Breast epithelium (tissue), 4 donors: ENCODE data around the gene CATSPER4. TPM values are rescaled to one million over a fixed set of nuclear protein-coding genes. Genes with fewer than 3 reads are reported as not detected.

Experiments
- DNase-seq, 2 donors: peaks; one replicate each; pipeline ENCODE4 v3.0.0-alpha.2; 2019; ENCODE audit warnings: low spot score in 2 of 2
- H3K27ac ChIP-seq, 2 donors: fragments of 200-600 bp; sonication (generic) in 1 of 2; one replicate each; pipeline ENCODE4 v1.5.1; 2016 to 2019; ENCODE audit warnings: mild to moderate bottlenecking in 1 of 2
- H3K27me3 ChIP-seq, 2 donors: fragments of 200-600 bp; sonication (generic) in 1 of 2; one replicate each; pipeline versions ENCODE4 v1.5.1 to v1.6.0; 2017 to 2019; ENCODE audit warnings: control low read depth in 1 of 2, mild to moderate bottlenecking in 1 of 2
- H3K36me3 ChIP-seq: fragments of 200-600 bp; one replicate; pipeline ENCODE4 v1.5.1; 2019
- H3K4me1 ChIP-seq, 2 donors: fragments of 200-600 bp; sonication (generic); one replicate each; pipeline ENCODE4 v1.5.1; 2016 to 2019; ENCODE audit warnings: control low read depth in 1 of 2
- H3K4me3 ChIP-seq, 3 donors: fragments of 200-600 bp; sonication (generic); 1 replicate in 2 of 3; 2 replicates in 1 of 3; pipeline ENCODE4 v1.5.1; 2016 to 2019; ENCODE audit warnings: mild to moderate bottlenecking in 3 of 3, moderate library complexity in 2 of 3
- H3K9me3 ChIP-seq, 2 donors: fragments of 200-600 bp; sonication (generic) in 1 of 2; one replicate each; pipeline ENCODE4 v1.5.1; 2016 to 2019; ENCODE audit warnings: control low read depth in 1 of 2
- CTCF ChIP-seq, 3 donors: fragments of 450-650 bp; IDR thresholded peaks; one replicate each; pipeline ENCODE4 v1.5.1; 2016 to 2017; ENCODE audit warnings: antibody characterized with exemption in 3 of 3, mild to moderate bottlenecking in 3 of 3, moderate library complexity in 3 of 3
- POLR2A ChIP-seq: fragments of 450-650 bp; IDR thresholded peaks from one replicate; pipeline ENCODE4 v1.6.1; 2016; ENCODE audit warnings: antibody characterized with exemption, mild to moderate bottlenecking, moderate library complexity
- POLR2AphosphoS5 ChIP-seq, 3 donors: sonication (generic); formaldehyde crosslinking; IDR thresholded peaks; one replicate each; pipeline ENCODE4 v1.6.1; 2017; ENCODE audit warnings: antibody characterized with exemption in 3 of 3
- intact Hi-C: fragments of 100-400 bp; cut with DNase I; formaldehyde crosslinking; loops from one replicate; pipeline ENCODE4 v1.15.1; 2023; ENCODE audit warnings: low total_unique reads
- total RNA-seq, 3 donors: library from RNA; depleted of rRNA; stranded (reverse); fragments of >200 nt; gene quantifications; one replicate each; pipeline ENCODE4 v1.1.0, GENCODE V29; 2016

The CATSPER4 gene
- total RNA-seq, 3 donors from 2014 or later = not detected

GRCh38 chr1:26169669-26170471 is 20.5 kb upstream of the CATSPER4 start, which contains the start of gene ZNF593:
TSS of gene ZNF593 (plus strand) at chr1:26169908. CDS start at chr1:26169984, 76 bp downstream.
- TF ChIP-seq CTCF (IDR thresholded peaks at IDR 0.05) (peak; percentile 93 to 94 (median 94)), POLR2A (peak; percentile 52), POLR2AphosphoS5 (IDR thresholded peaks at IDR 0.05) (peak; percentile 78 to 88 (median 87))
- H3K9me3 ChIP-seq = no peaks in the 10 kb centered on the region
- peak within 1 kb of the TSS; percentile 87 to 89 for H3K27ac ChIP-seq
- DNase-seq = peak; percentile 88 to 93
- H3K4me3 ChIP-seq = peak within 1 kb of the TSS; percentile 76 to 89 (median 80)
- intact Hi-C loops = loop anchor here (10.0 kb wide), 1 partner anchor 65 kb away; the partner anchor contains the start of gene CEP85
- H3K27me3 ChIP-seq = no peaks in the 10 kb centered on the region
- H3K4me1 ChIP-seq = no peaks in the 10 kb centered on the region
- no peaks in the 10 kb centered on the region for H3K36me3 ChIP-seq

GRCh38 chr1:26170472-26170821 is 20.0 kb upstream of the CATSPER4 start:
- no peaks in the 10 kb centered on the region for H3K4me1 ChIP-seq
- DNase-seq = no peak
- peak overlapping the region; percentile 87 to 89 for H3K27ac ChIP-seq
- TF ChIP-seq POLR2AphosphoS5 (IDR thresholded peaks at IDR 0.05) (no peak), POLR2A (no peak)
- no peaks in the 10 kb centered on the region for H3K36me3 ChIP-seq
- H3K27me3 ChIP-seq = no peaks in the 10 kb centered on the region
- H3K4me3 ChIP-seq = peak overlapping the region; percentile 76 to 89 (median 80)
- intact Hi-C loops = no loop called here
- no peaks in the 10 kb centered on the region for H3K9me3 ChIP-seq

DNA sequence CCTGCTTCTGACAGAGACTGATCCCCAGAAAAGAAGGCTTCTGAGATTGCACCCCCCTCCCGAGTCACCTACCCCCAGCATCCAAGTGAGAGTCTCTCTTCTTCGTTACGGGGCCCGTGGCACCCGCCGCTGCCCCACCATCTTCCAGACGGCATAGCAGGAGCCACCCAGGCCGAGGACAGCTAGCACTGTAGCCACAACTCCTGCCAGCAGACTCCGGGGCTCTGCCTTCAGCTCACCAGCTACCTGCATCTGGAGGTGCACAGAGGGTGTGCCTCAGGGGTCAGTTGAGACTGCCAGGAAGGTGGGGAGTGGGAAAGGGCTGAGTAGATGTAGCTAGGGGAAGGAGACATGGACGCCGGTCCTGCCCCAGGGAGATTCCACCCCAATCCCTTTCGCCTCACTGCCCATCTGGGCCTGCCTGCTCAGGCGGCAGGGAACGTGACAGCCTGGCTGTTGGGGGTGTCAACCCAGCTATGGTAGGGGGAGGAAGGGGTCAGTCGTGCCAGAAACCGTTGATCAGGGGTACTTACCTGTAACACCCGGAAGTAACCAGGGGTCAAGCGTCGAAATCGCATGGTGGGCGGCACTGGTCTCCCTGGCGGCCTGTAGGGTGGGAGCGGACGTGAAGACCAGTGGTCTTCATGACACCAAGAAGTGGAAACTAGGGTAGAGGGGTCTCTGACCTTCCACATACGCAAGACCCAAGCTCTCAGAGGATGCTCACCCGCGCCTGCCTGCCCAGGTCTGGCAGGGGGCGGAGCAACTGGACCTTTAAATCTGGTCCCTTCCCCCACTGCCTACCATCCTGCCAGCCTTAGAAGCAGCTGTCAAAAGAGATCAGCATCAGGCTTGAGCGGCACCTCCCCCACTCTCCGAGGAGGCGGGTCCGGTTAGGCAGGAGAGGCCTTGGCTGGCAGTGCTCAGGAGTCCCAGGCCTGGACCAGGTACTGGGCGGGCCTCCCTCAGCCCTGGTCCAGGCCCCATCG is 19.0 kb upstream of the CATSPER4 start, which contains the start of gene ZNF593OS:
ZNF593OS (minus strand) TSS at position 749 of the 989 bp plus-strand sequence; CDS start at position 578, 171 bp downstream.
- no peaks in the 10 kb centered on the region for H3K36me3 ChIP-seq
- DNase-seq = no peak
- H3K27ac ChIP-seq = peak within 1 kb of the TSS in 1 of 2 donors; percentile 87
- H3K9me3 ChIP-seq = no peaks in the 10 kb centered on the region
- peak within 1 kb of the TSS; percentile 76 to 89 (median 80) for H3K4me3 ChIP-seq
- H3K4me1 ChIP-seq = no peaks in the 10 kb centered on the region
- no peaks in the 10 kb centered on the region for H3K27me3 ChIP-seq
- intact Hi-C loops = no loop called here
- TF ChIP-seq POLR2AphosphoS5 (IDR thresholded peaks at IDR 0.05) (no peak), CTCF (IDR thresholded peaks at IDR 0.05) (no peak), POLR2A (no peak)

GRCh38 chr1:26175346-26175745 is 15.1 kb upstream of the CATSPER4 start:
- no peaks in the 10 kb centered on the region for H3K27me3 ChIP-seq
- H3K9me3 ChIP-seq = no peaks in the 10 kb centered on the region
- no peak for DNase-seq
- intact Hi-C loops = loop anchor here (5.0 kb wide), 1 partner anchor 1103 kb away; no protein-coding TSS in a partner anchor
- no peak overlapping the region for H3K27ac ChIP-seq
- no peaks in the 10 kb centered on the region for H3K4me1 ChIP-seq
- no peaks in the 10 kb centered on the region for H3K36me3 ChIP-seq
- TF ChIP-seq POLR2AphosphoS5 (IDR thresholded peaks at IDR 0.05) (no peak), CTCF (IDR thresholded peaks at IDR 0.05) (no peak), POLR2A (no peak)
- H3K4me3 ChIP-seq = no peak overlapping the region

GRCh38 chr1:26177182-26177684 is 13.2 kb upstream of the CATSPER4 start, which contains the start of gene CNKSR1:
TSS of gene CNKSR1 (plus strand) at chr1:26177491. CDS start at chr1:26177548, 57 bp downstream.
- no peaks in the 10 kb centered on the region for H3K27me3 ChIP-seq
- peak within 1 kb of the TSS in 2 of 3 donors; percentile 61 for H3K4me3 ChIP-seq
- intact Hi-C loops = loop anchor here (5.0 kb wide), 1 partner anchor 1105 kb away; no protein-coding TSS in a partner anchor
- no peaks in the 10 kb centered on the region for H3K36me3 ChIP-seq
- TF ChIP-seq POLR2A (no peak), CTCF (IDR thresholded peaks at IDR 0.05) (no peak), POLR2AphosphoS5 (IDR thresholded peaks at IDR 0.05) (peak in 1 of 3 donors; percentile 15)
- no peaks in the 10 kb centered on the region for H3K9me3 ChIP-seq
- peak within 1 kb of the TSS; percentile 59 to 78 for H3K27ac ChIP-seq
- peak; percentile 82 to 85 for DNase-seq
- no peaks in the 10 kb centered on the region for H3K4me1 ChIP-seq
